Neural progenitor cell (in vitro differentiated cells): ENCODE data around the gene PLIN3.

Experiments
- CTCF ChIP-seq: fragments of 200-600 bp; sonication (generic); IDR thresholded peaks from 2 replicates; pipeline ENCODE4 v1.5.1; 2017; ENCODE audit warnings: antibody characterized with exemption, mild to moderate bottlenecking
- EZH2 ChIP-seq: fragments of 200-600 bp; sonication (generic); IDR thresholded peaks from 2 replicates; pipeline ENCODE4 v1.6.1; 2017; ENCODE audit warnings: antibody characterized with exemption, mild to moderate bottlenecking, moderate library complexity
- EZH2phosphoT487 ChIP-seq: fragments of 200-600 bp; sonication (generic); IDR thresholded peaks from 2 replicates; pipeline ENCODE4 v1.6.1; 2017; ENCODE audit warnings: antibody characterized with exemption

- TF ChIP-seq CTCF, result no peak
- TF ChIP-seq EZH2, result no peak
- no peak for TF ChIP-seq EZH2phosphoT487
Measured at GRCh38 chr19:4871711-4872110, 4.2 kb upstream of the PLIN3 start.
